ENCODE data around the gene ASIC3. TPM values are rescaled to one million over a fixed set of nuclear protein-coding genes. Genes with fewer than 3 reads are reported as not detected.

The ASIC3 gene
- total RNA-seq: 0.69 and 1.4 TPM in 2 replicates
- 0.70 and 1.1 TPM in 2 replicates for polyA plus RNA-seq
- polyA plus RNA-seq (2011; cell fraction: cytosol; rRNA removed): 0.14 and 0.16 TPM in 2 replicates
- 3.4 and 5.3 TPM in 2 replicates for polyA plus RNA-seq (2011; cell fraction: nucleus; rRNA removed)
- 1.0 and 1.6 TPM in 2 replicates for polyA plus RNA-seq (2012)
- polyA minus RNA-seq: 0.34 and 0.38 TPM in 2 replicates
- polyA minus RNA-seq (2011; cell fraction: cytosol; rRNA and poly(A)+ RNA removed): 1.7 TPM
- polyA minus RNA-seq (2011; cell fraction: nucleus; rRNA and poly(A)+ RNA removed): 1.1 and 1.5 TPM in 2 replicates
- Bru-seq, nascent RNA: percentile 24 among the genes with signal in this experiment
- BruChase-seq, experiment 1, labeled RNA remaining after a 6-hour chase: percentile 56 among the genes with signal in this experiment
- BruChase-seq, experiment 2, labeled RNA remaining after a 2-hour chase: percentile 41 among the genes with signal in this experiment
- long read RNA-seq: 0 reads

- Histone ChIP-seq H3K9me3 (replicated peaks; ENCODE audit: control insufficient read depth, insufficient read depth, low read length) (no peaks in the 10 kb centered on the region), H3K9me1 (replicated peaks; ENCODE audit: control insufficient read depth, extremely low read depth, insufficient read depth, low read length) (no peaks in the 10 kb centered on the region), H3K36me3 (ENCODE audit: control insufficient read depth in 2 of 2, extremely low read depth in 1 of 2, insufficient read depth in 2 of 2, low read length in 2 of 2) (no peaks in the 10 kb centered on the region), H3K79me2 (ENCODE audit: control insufficient read depth, insufficient read depth, low read length) (no peaks in the 10 kb centered on the region), H2AFZ (ENCODE audit: low read depth, low read length) (no peak within 1 kb of the TSS), H3K4me3 (replicated peaks in 1 of 3; ENCODE audit: insufficient read depth in 1 of 3, low read depth in 1 of 3, low read length in 3 of 3) (no peak within 1 kb of the TSS), H3K27me3 (ENCODE audit: control insufficient read depth in 2 of 2, insufficient read depth in 2 of 2, low read length in 2 of 2) (peaks cover 0 to 4% of the 10 kb centered on the region in 2 experiments), H3K9ac (replicated peaks; ENCODE audit: extremely low read depth, insufficient read depth, low read length) (no peak within 1 kb of the TSS), H3K4me1 (ENCODE audit: control insufficient read depth, extremely low read depth, insufficient read depth, low read length) (no peaks in the 10 kb centered on the region), H4K20me1 (replicated peaks; ENCODE audit: control insufficient read depth, extremely low read depth, insufficient read depth, low read length) (no peaks in the 10 kb centered on the region), H3K4me2 (ENCODE audit: insufficient read depth, low read length) (no peak within 1 kb of the TSS), H3K27ac (ENCODE audit: insufficient read depth, low read depth, low read length) (no peak within 1 kb of the TSS)
- ChIA-PET CTCF (interaction anchor here (1.6 kb wide), 1 partner anchor 9 kb away, joined by 5 read pairs; no protein-coding TSS in a partner anchor), POLR2A (no interaction called here)
- TF ChIP-seq MYC (IDR thresholded peaks at IDR 0.05; ENCODE audit: low read depth, low read length) (no peak), JUN (IDR thresholded peaks at IDR 0.05; ENCODE audit: borderline replicate concordance, insufficient read depth, insufficient read length, low read depth) (no peak), POLR2A (IDR thresholded peaks at IDR 0.05; ENCODE audit: low read depth, low read length) (no peak), MAX (IDR thresholded peaks at IDR 0.05; ENCODE audit: insufficient read depth, insufficient read length) (no peak), POLR2AphosphoS5 (IDR thresholded peaks at IDR 0.05; ENCODE audit: insufficient read depth, low read depth, low read length) (no peak)
- FAIRE-seq (no peak), DNase-seq (ENCODE audit: low read depth, low spot score) (no peak)
- dilution Hi-C loops (cut with MboI; ENCODE audit: extremely low pct_ligation_motif_present, low sequenced_read_pairs) (no loop called here), intact Hi-C loops (cut with micrococcal nuclease) (no loop called here)
- BruUV-seq (replicated peaks): no TSS peak
Measured at GRCh38 chr7:151047976-151048815, at the start of gene ASIC3. Gene ASIC3, plus strand, starts transcription at chr7:151048531. Its CDS starts 355 bp downstream, at chr7:151048886.

GRCh38 chr7:150999001-150999400 is 49.3 kb upstream of the ASIC3 start:
- DNase-seq (ENCODE audit: low read depth, low spot score) (no peak), FAIRE-seq (no peak)
- ChIA-PET CTCF (no interaction called here), POLR2A (no interaction called here)
- no peaks in the 10 kb centered on the region for H3K9me1 ChIP-seq (replicated peaks; ENCODE audit: control insufficient read depth, extremely low read depth, insufficient read depth, low read length)
- H4K20me1 ChIP-seq (replicated peaks; ENCODE audit: control insufficient read depth, extremely low read depth, insufficient read depth, low read length): no peaks in the 10 kb centered on the region
- dilution Hi-C loops (cut with MboI; ENCODE audit: extremely low pct_ligation_motif_present, low sequenced_read_pairs): no loop called here
- H3K4me1 ChIP-seq (ENCODE audit: control insufficient read depth, extremely low read depth, insufficient read depth, low read length): peaks cover 33% of the 10 kb centered on the region
- H3K9ac ChIP-seq (replicated peaks; ENCODE audit: extremely low read depth, insufficient read depth, low read length): no peak overlapping the region
- no peaks in the 10 kb centered on the region for H3K27me3 ChIP-seq (ENCODE audit: control insufficient read depth in 2 of 2, insufficient read depth in 2 of 2, low read length in 2 of 2)
- no peak overlapping the region for H3K27ac ChIP-seq (ENCODE audit: insufficient read depth, low read depth, low read length)
- BruUV-seq (replicated peaks): no TSS peak
- no peaks in the 10 kb centered on the region for H3K9me3 ChIP-seq (replicated peaks; ENCODE audit: control insufficient read depth, insufficient read depth, low read length)
- H3K4me2 ChIP-seq (ENCODE audit: insufficient read depth, low read length): no peak overlapping the region
- peaks cover 0 to 37% of the 10 kb centered on the region in 2 experiments for H3K36me3 ChIP-seq (ENCODE audit: control insufficient read depth in 2 of 2, extremely low read depth in 1 of 2, insufficient read depth in 2 of 2, low read length in 2 of 2)
- H2AFZ ChIP-seq (ENCODE audit: low read depth, low read length): no peak overlapping the region
- intact Hi-C loops (cut with micrococcal nuclease): no loop called here
- H3K4me3 ChIP-seq (replicated peaks in 1 of 3; ENCODE audit: insufficient read depth in 1 of 3, low read depth in 1 of 3, low read length in 3 of 3): no peak overlapping the region
- peaks cover 7% of the 10 kb centered on the region for H3K79me2 ChIP-seq (ENCODE audit: control insufficient read depth, insufficient read depth, low read length)
- TF ChIP-seq MAX (IDR thresholded peaks at IDR 0.05; ENCODE audit: insufficient read depth, insufficient read length) (no peak), POLR2AphosphoS5 (IDR thresholded peaks at IDR 0.05; ENCODE audit: insufficient read depth, low read depth, low read length) (no peak), FOS (IDR thresholded peaks at IDR 0.05; ENCODE audit: borderline replicate concordance, insufficient read depth, low read length) (no peak), POLR2A (IDR thresholded peaks at IDR 0.05; ENCODE audit: low read depth, low read length) (no peak), GATA2 (IDR thresholded peaks at IDR 0.05; ENCODE audit: insufficient read depth, insufficient read length, low read depth, low read length) (no peak), JUN (IDR thresholded peaks at IDR 0.05; ENCODE audit: borderline replicate concordance, insufficient read depth, insufficient read length, low read depth) (no peak), MYC (IDR thresholded peaks at IDR 0.05; ENCODE audit: low read depth, low read length) (no peak), CTCF (IDR thresholded peaks at IDR 0.05; ENCODE audit: extremely low read depth in 1 of 2, insufficient read depth in 1 of 2, low read depth in 1 of 2, low read length in 2 of 2) (no peak), EZH2 (IDR thresholded peaks at IDR 0.05; ENCODE audit: borderline replicate concordance, low read depth, low read length, severe bottlenecking) (no peak)

Data from endothelial cell of umbilical vein (primary cell).